LNCaP clone FGC (cell line): ENCODE measurements around the gene ZNF316.

Experiments
- DNase-seq: peaks from one replicate; pipeline ENCODE4 v3.0.0-alpha.2; 2011; ENCODE audit warnings: low read depth
- H3K4me3 ChIP-seq: 2 replicates; pipeline ENCODE4 v1.5.1; 2011; ENCODE audit warnings: mild to moderate bottlenecking, low read depth, low read length, control low read depth
- TF ChIP-seq, protein P1 (sequence below): IDR thresholded peaks from 2 replicates; pipeline ENCODE4 v1.5.1; 2012; ENCODE audit warnings: mild to moderate bottlenecking; ENCODE audit not compliant: control insufficient read depth, insufficient read depth; ENCODE audit errors: extremely low read depth

The ZNF316 gene

DNA sequence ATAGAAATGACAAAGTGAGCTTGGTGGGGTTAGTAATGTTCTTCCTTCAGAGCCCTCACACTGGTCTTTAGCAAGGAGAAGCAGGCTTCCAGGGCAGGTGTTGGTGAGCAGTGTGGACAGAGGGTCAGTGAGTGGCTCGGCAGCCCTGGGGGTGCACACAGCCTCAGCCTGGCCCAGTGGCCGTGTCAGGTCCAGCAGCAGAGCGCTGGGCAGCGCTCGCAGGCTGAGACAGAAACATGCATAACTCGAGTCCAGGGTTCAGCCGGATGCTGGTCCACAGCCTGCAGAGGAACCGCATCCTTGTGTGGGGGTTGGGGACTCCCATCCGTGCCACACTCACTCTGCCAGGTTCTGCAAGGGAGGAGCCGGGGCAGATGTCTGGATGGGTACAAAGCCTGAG lies 32.7 kb upstream of the ZNF316 start:
- DNase-seq: no peak
- TF ChIP-seq, protein P1, sequence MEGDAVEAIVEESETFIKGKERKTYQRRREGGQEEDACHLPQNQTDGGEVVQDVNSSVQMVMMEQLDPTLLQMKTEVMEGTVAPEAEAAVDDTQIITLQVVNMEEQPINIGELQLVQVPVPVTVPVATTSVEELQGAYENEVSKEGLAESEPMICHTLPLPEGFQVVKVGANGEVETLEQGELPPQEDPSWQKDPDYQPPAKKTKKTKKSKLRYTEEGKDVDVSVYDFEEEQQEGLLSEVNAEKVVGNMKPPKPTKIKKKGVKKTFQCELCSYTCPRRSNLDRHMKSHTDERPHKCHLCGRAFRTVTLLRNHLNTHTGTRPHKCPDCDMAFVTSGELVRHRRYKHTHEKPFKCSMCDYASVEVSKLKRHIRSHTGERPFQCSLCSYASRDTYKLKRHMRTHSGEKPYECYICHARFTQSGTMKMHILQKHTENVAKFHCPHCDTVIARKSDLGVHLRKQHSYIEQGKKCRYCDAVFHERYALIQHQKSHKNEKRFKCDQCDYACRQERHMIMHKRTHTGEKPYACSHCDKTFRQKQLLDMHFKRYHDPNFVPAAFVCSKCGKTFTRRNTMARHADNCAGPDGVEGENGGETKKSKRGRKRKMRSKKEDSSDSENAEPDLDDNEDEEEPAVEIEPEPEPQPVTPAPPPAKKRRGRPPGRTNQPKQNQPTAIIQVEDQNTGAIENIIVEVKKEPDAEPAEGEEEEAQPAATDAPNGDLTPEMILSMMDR: no peak
- H3K4me3 ChIP-seq: no peak overlapping the region

DNA sequence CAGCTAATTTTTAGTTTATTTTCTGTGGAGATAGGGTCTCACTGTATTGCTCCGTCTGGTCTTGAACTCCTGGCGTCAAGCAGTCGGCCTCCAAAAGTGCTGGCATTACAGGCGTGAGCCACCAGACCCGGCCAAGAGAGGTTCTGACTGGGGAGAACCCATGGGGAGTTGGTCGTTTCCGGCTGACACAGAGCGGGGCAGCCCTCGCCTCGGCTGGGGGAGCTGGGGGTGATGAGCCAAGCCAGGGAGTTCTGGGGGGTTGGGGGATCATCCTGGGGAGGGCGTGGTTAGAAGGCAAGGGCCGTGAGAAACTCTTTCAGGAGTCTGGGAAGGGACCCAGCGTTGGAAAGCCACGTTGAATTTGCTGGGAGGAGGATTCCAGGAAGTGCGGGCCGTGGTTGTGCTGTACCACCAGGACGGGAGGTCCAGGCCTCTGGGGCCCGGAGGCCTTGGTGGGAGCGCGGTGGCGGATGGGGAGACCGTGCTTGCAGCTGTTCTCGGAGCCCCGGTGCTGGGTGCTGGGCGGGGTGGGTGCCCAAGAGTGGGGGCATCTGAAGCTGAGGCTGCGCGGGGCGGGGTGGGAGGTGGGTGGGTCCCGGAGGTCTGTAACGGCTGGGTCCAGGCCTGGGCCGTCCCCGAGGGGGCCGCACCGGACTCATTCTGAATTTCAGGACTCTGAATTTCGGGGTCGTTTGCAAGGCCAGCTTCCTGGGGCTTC lies 30.1 kb upstream of the ZNF316 start:
- no peak overlapping the region for H3K4me3 ChIP-seq
- TF ChIP-seq, protein P1: no peak
- DNase-seq: no peak

DNA sequence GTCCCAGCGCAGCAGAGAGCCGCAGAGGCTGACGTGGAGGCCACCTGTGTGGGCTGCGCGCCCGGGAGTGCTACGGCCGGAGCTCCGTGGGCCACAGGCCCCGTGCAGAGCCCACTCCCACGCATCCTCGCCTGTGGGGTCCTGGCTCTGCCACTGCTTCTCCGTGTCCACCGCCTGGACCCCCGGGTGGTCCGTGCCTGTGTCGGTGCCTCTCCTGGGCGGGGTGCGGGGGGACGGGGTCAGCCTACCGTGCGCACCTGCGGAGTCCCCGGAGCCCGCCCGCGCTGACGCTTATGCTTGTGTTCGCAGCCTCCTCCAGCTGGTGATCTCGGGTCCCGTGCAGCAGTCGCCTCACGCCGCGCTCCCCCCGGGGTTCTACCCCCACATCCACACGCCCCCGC lies 29.5 kb upstream of the ZNF316 start:
- no peak for DNase-seq
- TF ChIP-seq, protein P1: no peak
- H3K4me3 ChIP-seq: no peak overlapping the region

DNA sequence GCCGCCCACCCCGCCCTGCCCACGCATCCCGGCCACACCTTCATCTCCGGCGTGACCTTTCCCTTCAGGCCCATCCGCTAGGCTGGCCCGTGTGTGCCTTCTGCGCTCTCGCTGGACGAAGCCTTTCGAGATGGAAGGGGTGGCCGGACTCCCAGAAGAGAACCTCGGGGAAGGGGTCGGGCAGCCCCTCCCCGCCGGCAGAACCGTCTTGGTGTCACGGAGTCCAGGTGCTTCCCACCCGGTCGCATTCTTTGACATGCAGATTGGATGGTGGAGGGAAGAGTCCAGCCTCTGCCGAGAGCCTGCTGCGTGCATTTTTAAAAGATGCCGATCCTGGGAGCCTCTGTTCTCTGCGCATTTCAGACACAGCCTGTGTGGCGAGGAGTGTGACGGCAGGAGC lies 29.0 kb upstream of the ZNF316 start:
- no peak overlapping the region for H3K4me3 ChIP-seq
- TF ChIP-seq, protein P1: no peak
- no peak for DNase-seq

DNA sequence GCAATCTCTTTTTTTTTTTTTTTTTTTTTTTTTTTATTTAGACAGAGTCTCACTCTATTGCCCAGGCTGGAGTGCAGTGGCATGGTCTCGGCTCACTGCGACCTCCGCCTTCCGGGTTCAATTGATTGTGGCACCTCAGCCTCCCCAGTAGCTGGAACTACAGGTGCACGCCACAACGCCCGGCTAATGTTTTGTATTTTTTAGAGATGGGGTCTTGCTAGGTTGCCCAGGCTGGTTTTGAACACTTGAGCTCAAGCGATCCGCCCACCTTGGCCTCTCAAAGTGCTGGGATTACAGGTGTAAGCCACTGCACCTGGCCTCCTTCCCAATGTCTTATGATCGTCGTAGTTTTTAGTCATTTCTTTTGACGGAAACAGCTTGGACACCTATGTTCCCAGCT lies 28.3 kb upstream of the ZNF316 start:
- no peak overlapping the region for H3K4me3 ChIP-seq
- TF ChIP-seq, protein P1: no peak
- no peak for DNase-seq

DNA sequence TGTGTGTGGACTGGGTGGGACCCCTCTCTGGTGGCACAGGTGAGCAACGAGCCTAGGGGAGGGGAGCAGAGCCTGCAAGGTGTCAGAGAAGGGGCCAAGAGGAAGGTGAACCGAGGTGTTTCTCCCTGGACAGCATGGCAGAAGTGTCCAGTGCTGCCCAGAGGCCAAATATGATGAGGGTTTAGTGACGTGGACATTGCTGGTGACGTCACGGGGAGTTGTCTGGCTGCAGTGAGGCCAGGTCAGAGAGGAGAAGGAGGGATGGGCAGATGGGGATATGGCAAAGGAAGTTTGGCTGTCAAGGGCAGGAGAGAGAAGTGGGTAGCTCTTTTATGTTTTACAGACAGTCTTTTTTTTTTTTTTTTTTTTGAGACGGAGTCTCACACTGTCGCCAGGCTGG lies 24.3 kb upstream of the ZNF316 start:
- no peak overlapping the region for H3K4me3 ChIP-seq
- DNase-seq: no peak
- TF ChIP-seq, protein P1: no peak

DNA sequence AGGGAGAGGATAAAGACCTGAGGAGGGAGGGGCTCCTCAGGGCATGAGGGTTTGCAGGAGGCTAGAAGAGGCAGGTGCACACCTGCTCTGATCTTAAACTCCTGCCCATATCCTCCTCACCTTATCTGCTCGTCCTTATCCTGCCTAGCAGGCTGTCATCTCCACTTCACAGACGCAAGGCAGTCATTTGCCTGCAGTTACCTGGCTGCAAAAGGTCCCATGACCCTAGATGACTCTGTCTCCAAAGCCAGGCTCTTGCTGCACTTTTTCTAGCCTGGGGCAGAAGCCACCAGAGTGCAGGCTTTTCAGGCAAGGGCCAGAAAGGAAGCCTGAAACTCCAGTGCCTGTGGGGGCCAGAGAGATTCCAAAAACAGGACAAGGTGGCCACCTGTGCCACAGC lies 23.4 kb upstream of the ZNF316 start:
- DNase-seq: no peak
- no peak overlapping the region for H3K4me3 ChIP-seq
- TF ChIP-seq, protein P1: no peak
